Activated T-cell treated with anti-CD3 and anti-CD28 coated beads, Interleukin-2, amount 50 U/mL, for 48 hours (primary cell): ENCODE data around the gene PSMB5.

Experiments used
- DNase-seq, 2 experiments: peaks; one replicate each; pipeline ENCODE4 v3.0.0-alpha.2; 2020

PSMB5 gene

DNA sequence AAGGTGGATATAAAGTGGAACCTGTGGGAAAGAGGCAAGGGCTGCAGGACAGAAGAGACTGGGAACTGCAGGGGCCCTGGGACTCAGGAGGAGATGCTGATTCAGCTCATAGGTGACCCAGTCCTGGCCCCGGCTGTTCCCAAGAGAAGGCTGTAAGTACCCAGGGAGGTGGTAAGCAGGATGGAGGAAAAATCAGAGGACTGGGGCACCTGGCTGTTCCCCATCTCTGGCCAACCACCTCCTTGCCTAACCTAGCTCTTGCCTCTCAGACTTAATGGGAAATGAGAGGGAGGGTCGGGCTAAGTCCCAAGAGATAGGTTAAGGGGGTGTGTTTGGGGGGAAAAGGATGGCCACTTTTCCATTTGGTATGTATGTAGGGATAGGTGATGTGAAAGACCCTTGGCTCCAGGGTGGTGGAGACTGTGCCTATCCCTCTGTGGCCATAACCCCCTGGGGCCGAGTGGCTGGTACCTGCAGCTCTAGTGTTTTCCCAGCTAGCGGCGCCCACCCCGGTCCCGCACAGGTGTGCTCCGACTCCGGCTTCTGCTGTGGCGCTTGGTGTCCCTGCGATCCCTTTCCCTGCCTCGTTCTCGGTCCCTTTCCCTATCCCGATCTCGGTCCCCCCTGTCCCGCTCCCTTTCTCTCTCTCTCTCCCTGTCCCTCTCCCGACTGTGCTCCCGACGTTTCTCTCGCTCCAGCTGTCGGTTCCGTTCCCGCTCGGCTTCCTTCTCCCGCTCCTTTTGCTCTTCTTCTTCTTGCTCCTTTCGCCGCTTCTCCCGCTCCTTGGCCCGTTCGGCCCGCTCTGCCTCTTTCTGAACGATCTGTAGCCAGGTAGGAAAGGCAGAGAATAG, 24.2 kb upstream of the PSMB5 start:
- DNase-seq, result no peak

DNA sequence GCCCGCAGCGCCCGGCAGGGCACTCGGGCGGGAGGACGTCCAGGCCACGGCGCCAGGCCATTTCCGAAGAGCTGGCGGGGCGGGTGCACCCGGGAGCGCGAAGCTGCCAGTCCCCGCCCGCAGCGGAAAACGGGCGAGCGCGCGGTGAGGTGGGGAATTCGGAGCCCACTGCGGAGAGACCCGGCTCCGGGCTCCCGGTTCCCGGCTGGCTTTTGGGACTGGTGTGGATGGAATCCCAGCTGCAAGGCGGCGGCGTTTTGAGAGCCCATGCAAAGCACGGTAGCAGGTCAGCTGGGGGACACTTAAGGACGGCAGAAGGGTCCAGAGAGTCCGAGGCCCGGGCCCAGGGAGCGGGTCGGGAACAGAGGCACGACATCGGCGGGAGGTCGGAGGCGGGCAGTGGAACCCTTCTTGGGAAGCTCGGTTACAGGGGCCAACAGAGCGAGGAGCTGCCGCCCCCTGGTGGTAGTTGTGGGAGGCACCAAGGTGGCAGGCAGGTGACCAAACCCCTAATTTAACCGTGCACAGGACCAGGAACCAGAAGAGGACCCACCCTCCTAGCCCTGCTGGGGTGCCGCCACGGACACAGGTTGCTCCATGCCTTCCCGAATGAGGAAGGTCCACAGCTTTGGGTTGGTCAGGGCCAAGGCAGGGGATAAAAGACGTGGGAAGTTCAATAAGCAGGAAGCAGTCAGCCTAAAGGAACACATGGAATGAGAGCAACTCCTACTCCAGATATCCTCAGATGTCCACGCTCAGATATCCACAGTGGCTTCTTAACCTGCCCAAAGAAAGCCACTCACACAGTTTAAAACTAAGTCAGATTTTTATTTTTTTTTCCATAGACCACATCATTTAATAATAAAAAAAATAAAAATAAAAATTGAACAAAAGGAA, 23.3 kb upstream of the PSMB5 start:
- DNase-seq, result peak; percentile 92 to 93

DNA sequence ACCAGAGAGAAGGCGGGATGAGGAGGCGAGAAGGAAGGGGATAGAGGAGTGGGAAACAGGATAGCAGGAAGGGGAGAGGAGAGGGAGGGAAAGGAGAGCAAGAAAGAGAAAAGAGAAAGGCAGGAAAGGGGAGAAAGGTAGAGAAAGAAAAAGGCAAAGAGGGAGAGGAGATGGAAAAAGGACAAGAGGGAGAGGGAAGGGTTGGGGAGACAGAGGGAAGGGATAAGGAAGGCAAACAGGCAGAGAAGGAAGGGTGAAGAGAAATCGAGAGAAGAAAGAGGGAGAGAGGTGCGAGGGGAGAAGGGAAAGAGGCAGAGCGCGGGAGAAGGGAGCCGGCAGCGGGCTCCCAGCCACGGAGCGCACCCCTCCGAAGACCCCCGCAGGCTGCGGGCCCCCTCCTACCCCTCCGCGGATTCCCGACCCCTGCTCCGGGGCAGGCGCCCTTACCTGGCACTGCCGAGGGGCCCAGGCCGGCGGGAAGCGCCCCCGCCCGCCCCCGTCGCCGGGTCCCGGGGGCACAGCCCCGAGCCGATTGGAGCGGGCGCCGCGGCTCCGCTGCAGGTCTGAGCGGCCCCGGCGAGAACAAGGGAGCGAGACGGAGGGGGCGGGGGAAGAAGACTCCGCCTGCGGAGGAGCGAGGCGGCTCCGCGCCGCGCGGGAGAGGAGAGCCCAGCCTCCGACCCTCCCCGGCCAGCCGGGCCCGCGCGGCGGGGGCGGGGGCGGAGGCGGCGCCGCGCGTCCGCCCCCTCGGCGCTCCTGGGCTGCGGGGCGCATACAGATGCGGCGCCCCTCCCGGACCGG, 22.5 kb upstream of the PSMB5 start, which contains the start of gene CDH24:
Gene CDH24, minus strand, starts transcription at position 565 of the 801 bp plus-strand sequence. CDS start 1,787 bp downstream, outside the sequence.
- peak; percentile 76 to 81 for DNase-seq

DNA sequence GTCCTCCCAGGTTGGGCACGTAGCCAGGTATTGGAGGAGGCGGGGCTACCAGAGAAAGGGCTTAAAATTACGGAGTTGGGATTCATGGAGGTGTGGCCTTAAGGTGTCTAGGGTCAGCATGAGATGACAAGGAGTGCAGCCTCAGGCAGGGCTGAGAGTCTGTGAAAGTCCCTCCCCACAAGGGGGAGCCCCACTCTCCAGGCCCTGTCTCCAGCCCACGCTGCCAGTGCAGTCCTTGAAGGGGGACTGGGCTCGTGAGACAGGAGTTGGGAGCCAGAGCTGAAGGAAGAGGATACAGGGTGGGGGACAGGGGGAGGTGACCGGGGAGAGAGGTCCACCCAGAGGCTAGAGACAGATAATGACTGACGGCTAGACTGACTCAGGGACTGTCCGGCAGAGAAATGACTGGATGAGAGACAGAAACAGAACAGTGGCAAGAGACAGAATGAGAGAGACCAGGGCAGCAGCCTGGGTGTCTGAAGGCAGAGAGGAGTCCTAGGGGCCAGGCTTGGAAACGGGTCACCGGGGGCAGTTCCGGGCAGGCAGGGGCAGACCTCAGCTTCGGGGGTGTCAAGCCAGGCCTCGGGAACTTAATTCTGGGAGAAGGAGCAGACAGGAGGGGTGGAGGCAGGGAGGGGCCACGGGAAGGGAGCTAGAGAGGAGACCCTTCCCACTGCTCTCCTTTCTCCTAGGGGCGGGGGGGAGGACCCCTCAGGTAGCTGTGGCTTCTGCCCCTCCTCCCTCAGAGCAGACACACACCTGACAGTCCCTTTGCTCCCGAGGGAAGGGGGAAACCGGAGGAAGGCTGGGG, 21.6 kb upstream of the PSMB5 start:
- peak; percentile 76 to 80 for DNase-seq

DNA sequence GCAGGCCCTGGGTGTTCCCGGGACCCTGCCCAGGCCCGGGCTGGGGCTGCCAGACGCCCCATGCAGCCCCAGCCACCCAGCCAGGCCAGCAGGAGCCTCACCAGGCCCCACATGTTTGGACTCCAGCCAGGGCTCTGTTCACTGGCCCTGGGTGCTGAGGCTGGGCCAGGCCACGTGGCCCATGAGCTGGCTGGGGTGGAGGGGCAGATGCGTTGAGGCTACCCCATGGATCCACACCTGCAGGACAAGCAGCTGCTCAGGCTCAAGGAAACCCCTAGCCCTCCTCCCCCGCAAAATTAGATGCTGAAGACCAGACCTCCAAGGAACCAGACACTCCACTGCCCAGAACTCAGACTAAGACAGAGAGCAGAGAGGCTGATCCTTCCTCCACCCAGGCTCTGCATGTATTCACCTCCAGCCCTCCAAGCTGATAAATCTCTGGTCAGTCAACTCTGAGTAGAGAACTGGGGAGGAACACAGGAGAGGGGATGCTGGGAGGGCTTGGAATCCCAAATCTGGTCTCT, 21.0 kb upstream of the PSMB5 start:
- DNase-seq, result no peak

DNA sequence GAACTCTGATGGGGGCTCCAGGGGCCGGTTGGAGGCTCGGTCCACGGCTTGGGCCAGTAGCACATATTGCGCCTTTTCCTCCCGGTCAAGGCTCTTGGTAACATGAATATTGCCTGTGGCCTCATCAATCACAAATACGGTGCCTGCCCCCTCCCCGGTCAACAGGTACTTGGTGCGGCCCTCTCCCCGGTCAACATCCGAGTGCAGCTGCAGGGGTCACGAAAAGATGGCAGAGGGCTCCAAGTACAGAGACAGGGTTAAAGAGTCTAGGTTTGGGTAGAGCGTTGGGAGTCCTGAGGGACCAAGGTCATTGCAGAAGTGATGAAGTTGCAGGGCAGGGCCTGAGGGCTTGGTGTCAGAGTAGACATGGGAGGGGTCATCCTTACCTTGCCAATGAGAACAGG, 20.4 kb upstream of the PSMB5 start:
- DNase-seq, result no peak

DNA sequence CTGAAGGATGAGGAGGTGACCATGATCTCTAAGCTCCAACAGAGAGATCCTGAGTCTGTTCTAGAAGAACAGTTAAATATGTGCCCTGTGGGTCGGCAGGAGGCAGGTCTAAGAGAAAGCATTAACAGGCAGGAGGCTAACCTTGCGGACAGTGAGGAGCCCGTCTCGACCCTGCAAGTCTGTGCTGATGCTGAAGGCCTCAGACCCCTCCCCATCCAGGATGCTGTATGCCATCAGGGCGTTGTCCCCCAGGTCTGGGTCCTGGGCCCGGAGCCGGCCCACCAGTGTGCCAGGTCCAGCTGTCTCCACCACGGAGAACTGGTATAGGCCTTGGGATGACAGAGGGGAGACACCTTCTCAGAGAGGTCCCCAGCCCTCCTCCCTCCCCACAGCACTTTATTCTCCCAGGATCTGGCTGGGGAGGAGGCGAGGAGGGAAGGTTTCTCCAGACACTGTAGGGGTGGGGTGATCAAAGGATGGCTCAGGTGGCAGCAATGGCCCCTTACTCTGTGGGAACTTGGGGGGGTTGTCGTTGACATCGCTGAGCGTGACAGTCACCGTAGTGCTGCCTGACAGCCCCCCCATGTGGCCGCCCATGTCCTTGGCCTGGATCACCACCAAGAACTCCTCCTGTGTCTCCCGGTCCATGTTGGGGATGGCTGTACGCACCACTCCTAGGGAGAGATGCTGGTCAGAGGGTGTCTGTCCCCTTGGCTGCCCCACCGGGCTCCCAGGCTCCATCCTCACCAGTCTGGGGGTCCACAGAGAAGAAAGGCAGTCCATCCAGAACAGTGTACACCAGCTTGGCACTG, 19.5 kb upstream of the PSMB5 start:
- DNase-seq, result peak; percentile 53 to 56

DNA sequence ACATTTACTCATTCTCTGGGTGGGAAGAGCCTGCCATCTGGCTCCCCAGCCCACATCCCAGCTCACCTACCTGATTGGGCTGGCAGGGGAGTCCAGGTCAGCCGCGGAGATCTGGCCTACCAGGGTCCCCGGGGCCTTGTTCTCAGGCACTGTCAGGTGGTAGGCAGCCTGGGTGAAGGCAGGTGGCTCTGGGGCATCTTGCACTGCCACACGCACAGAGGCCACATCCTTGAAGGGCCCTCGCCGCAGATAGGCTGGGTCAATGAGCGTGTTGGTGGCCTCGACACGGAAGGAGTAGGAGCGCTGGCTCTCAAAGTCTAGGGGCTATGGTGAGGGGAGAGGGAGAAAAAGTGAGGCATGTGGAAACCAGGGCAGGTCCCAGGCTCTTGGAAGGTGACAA, 18.7 kb upstream of the PSMB5 start:
- no peak for DNase-seq

DNA sequence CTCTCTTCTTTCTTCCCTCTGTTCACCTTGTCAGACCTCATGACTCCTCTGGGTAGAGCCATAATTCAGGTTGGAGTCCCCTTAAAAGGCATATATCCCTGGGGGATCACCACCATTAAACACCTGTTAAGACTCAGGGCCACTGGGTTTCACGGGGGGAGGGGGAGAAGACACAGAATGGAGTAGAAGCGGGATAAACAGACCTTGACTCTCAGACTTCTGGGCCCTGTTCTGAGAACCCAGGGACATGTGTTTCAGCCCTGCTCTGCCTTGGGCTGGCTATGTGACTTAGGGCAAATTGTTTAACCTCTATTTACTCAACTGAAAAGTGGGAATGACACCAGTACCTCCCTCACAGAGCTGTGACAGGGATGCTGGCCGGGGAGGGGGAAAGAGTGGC, 18.0 kb upstream of the PSMB5 start:
- DNase-seq, result no peak

DNA sequence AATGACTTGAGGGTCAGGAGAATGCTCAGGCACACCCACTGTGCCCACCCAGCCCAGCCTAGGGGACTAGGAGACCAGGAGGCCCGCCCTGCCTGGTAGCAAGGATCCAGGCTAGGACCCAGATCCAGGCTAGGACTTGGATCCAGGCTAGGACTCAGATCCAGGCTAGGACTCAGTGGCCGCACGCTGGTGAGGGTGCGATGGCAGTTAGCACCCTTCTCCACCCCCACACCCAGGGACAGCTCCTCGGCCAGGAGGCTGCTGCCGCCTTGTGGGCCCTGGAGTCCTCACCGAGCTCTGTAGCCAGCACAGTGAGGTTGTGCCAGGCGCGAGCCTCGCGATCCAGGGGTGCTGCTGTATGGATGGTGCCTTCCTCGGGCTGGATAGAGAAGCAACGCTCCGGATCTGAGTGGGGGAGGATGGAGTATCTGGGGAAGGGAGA, 17.5 kb upstream of the PSMB5 start:
- no peak for DNase-seq

DNA sequence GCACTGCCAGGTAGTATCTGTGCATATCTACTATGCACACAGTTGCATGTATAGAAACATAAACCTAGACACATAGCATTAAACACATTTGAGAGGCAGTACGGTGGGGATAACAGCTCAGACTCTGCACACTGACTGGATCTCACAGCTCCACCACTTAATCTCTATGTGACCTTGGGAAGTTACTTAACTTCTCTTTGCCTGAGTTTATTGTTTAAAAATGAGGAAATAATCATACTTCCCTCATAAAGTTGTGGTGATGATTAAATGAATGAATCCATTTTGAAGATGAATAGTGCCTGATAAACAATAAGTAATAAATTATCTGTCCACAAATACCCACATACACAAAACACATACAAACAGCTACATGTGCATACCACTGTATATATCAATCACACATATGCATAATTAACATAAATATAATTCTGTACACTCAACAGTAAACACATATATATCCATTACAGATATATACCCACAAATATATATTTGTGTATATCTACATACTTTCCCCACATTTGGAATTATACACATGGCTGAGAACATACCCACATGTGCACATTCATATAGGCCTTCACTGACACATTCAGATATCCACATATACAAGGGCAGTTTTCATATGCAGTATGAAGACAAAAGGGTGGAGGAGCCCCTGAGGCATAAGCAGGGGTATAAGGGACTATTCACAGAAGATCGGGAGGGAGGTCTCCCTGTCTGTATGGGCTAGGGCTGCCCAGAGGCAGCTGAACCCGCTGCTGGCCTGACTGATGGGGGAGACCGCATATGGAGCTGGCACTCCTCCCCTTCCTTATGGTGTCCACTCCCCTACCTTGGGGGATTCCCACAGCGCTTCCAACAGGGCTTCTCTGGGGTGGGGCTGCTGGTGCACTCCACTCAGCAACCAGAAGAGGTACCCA, 16.7 kb upstream of the PSMB5 start:
- DNase-seq, result no peak

DNA sequence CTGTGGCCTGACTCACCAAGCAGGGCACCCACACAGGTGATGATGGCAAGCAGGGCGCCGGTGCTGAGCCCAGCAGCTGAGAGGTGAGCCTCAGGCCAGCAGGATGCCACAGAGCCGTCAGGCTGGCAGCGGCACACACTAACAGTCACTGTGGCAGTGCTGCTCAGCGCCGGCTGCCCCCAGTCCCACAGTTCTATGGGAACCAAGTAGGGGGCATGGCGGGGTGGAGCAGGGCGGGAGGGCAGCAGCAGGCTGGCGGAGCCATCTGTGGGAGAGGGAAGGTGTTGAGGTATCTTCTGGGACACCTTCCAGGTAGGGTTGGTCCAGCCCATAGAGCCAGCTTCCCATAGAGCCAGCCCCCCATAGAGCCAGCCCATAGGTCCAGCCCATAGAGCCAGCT, 14.3 kb upstream of the PSMB5 start:
- no peak for DNase-seq

DNA sequence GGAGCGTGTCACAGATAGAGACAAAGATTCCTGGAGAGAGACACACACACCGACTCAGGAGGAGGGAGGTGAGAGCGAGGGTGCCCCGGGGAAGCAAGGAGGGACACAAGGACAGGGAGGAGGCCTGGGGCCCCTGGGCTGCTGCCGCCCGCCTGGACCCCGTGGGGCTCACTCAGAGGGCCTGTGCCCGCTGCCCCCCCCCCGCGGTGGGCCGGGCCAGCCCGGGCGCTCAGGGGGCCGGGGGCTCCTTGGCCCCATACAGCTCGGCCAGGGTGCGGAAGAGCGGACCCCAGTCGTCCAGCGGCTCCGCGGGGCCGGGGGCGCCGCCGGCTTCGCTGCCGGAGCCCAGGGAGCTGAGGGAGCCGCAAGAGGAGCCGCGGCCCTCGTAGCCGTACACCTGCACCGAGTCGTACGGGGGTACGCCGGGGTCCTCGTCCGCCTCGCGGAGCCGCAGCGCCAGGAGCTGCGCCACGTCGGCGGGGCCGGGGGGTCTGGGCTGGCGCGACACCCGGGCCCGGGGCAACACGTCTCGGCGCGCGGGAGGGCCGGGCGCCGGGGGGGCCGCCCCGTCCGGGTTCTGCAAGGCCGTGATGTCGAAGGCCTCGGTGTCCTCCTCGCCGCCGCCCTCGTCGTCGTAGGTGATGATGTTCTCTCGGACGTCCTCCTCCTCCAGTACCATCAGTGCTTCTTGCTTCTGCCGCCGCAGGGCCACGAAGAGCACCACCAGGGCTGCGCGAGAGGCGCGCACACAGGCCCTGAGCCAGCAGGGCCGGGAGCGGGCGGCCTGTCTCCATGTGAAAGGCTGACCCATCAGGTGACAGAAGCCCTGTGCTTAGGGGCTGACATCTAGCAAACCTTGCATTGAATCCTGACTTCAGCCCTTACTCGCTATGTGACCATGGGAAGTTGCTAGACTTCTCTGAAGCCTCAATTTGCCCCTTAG, 13.3 kb upstream of the PSMB5 start:
- DNase-seq, result no peak

DNA sequence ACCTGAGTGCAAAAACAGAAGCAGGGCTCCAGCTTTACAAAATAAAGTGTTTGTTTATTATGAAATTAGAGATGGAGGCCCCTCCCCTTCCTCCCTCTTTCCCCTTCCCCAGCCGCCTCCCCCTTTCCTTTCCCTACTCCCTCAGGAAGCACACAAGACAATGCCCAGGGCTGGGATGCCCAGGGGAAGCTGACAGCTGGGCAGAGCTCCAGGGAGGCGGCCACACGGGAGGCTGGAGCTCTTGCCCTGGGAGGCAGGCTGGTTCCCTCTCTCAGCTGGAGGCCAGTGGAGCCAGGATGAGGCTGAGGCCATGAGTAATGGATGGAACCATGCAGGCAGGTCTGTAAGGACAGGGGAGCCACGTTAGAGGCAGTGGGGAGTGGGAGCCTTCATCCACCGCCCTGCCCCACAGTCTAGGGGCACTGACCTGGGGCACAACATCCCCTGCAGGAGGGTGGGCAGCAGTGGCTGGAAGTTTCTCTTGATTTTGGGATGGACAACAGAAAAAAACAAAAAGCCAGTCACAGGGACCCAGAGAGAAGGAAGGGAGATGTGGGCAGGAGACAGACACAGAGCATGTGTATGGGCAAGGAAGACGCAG, 12.4 kb upstream of the PSMB5 start:
- no peak for DNase-seq

DNA sequence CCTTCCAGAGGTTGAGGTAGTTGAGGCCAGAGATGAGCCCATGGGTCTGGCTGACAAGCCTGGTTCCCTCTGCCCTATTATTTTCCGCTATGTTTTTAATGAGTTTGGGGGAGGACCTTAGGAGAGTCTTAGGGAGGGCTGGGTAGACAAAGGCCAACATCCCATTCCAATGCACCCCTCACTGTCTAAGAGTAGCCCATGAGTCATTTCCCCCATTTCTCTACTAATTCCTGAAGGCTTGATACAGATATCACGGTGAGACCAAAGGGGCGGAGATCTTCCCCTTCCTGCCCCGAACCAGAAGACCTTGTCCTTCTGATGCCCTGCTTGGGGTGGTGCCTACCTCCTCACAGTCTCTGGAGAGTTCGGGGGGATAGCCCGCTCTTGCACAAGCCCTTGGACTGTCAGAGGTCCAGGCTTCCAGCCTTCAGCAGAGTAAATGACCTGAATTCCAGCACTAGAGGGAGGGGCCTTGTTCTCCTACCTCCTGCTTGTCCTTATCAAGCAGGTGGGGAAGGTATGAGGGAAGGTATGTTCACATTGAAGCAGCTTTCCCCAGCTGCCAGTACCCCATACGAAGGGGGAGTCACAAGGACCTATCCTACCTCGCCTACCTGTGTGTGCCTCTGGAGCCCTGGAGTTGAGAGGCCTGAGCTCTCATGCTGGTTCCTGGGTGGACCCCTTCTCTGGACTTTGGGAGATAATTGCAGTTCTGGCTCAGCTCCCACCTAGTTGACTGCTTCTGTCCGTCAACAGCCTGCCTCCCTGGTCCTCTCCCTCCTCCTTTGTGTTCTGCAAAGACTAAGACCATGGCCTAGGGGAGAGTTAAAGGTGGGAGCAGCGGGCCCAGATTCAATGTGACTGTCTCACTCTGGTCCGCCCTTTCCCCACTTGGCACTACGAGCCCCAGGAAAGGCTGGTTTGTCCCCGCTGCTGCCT, 11.0 kb upstream of the PSMB5 start:
- no peak for DNase-seq

DNA sequence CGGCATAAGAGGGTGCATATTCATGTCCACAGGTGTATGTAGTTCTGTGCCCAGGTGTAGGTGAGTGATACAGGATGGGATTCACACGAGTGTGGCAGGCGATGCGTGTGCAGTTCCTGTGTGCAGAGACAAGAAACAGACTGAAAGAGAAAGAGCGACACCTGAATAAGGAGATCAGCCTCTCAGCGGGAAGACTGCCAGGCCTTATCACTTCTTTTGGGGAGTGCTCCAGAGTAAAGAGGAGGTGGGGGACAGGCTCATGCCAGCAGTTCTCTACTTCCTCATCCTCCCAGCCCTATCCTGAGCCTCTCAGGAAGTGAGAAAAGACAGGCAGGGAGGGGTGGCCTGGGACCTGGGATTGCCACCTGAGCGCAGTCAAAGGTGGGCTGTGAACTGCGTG, 10.1 kb upstream of the PSMB5 start:
- no peak for DNase-seq

DNA sequence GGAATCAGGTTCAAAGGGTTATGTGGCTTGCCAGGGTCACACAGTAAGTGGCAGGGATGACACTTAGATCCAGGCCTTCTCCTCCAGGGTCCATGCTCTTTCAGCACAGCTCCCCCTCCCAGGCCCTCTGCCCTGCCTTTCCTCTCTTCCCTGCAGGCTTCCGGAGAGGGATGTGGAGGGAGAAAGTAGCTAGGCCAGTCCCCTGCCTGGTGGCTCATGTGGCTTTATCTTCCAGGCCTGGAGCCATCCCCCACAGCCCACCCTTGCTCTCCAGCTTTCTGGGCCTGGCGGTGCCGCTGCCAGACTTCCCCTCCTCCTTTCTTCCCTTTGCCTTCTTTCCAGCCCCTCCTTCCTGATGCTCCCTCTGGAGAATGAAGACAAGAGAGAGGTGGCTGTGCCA, 9.1 kb upstream of the PSMB5 start:
- DNase-seq, result no peak
